H1 (cell line): ENCODE measurements around the gene TJP2. TPM values are rescaled to one million over a fixed set of nuclear protein-coding genes. Genes with fewer than 3 reads are reported as not detected.

Experiments
- CTCF ChIA-PET: fragments of 300-600 bp; sonication (Branson Sonifier 250); formaldehyde crosslinking; loops from one replicate; lab custom pipeline; 2021; ENCODE audit not compliant: partially characterized antibody; lab: Charles Lee
- POLR2A ChIA-PET: fragments of 300-600 bp; sonication (Branson Sonifier 250); formaldehyde crosslinking; loops from one replicate; lab custom pipeline; 2021; ENCODE audit warnings: inconsistent platforms; ENCODE audit not compliant: partially characterized antibody; lab: Charles Lee
- DNase-seq, 2 experiments: peaks; one replicate each; pipeline versions ENCODE4 v3.0.0 to v3.0.0-alpha.2; 2010 to 2022; ENCODE audit warnings: low spot score in 2 of 2, low read depth in 1 of 2, mixed read lengths in 1 of 2
- FAIRE-seq: peaks from 2 replicates; lab custom pipeline; 2011; peaks lifted over from hg19 to GRCh38; lab: Jason Lieb, UNC
- H2AFZ ChIP-seq: 2 replicates; pipeline ENCODE4 v1.8.1; 2012; ENCODE audit warnings: low read length, inconsistent platforms
- H2AK5ac ChIP-seq: 2 replicates; pipeline ENCODE4 v1.6.1; 2013; ENCODE audit warnings: low read depth, low read length
- H2BK120ac ChIP-seq: replicated peaks from 2 replicates; pipeline ENCODE3; 2013; ENCODE audit warnings: low read depth, low read length, inconsistent platforms
- H2BK12ac ChIP-seq: 2 replicates; pipeline ENCODE4 v1.6.1; 2013; ENCODE audit warnings: low read depth, low read length
- H2BK15ac ChIP-seq: 2 replicates; pipeline ENCODE4 v1.6.1; 2013; ENCODE audit warnings: low read length
- H2BK20ac ChIP-seq: 2 replicates; pipeline ENCODE4 v1.6.1; 2013; ENCODE audit warnings: low read length
- H2BK5ac ChIP-seq: 2 replicates; pipeline ENCODE4 v1.6.1; 2013; ENCODE audit warnings: low read depth, low read length
- H3K14ac ChIP-seq: 2 replicates; pipeline ENCODE4 v1.6.1; 2013; ENCODE audit warnings: inconsistent platforms; ENCODE audit not compliant: insufficient read length
- H3K18ac ChIP-seq: 2 replicates; pipeline ENCODE4 v1.6.1; 2013; ENCODE audit warnings: low read length; ENCODE audit errors: extremely low read depth
- H3K23ac ChIP-seq: 2 replicates; pipeline ENCODE4 v1.6.1; 2013; ENCODE audit warnings: inconsistent platforms; ENCODE audit not compliant: insufficient read length
- H3K23me2 ChIP-seq: 2 replicates; pipeline ENCODE4 v1.6.1; 2013; ENCODE audit warnings: low read depth, low read length
- H3K27ac ChIP-seq: 2 replicates; pipeline ENCODE4 v1.6.1; 2011; ENCODE audit warnings: low read depth, low read length, inconsistent platforms
- H3K27me3 ChIP-seq, 4 experiments: replicated peaks in 1 of 4; 1 replicate in 1 of 4; 2 replicates in 3 of 4; pipeline versions ENCODE4 v1.6.1 to v1.8.1; 2011 to 2013; ENCODE audit warnings: low read length in 3 of 4, mild to moderate bottlenecking in 3 of 4, inconsistent platforms in 2 of 4, mixed read lengths in 2 of 4, moderate library complexity in 1 of 4; ENCODE audit not compliant: control insufficient read depth in 3 of 4, insufficient read depth in 3 of 4; ENCODE audit errors: extremely low read depth in 1 of 4
- H3K36me3 ChIP-seq, 4 experiments: 2 replicates each; pipeline versions ENCODE4 v1.6.1 to v1.8.1; 2011 to 2013; ENCODE audit warnings: mild to moderate bottlenecking in 4 of 4, low read length in 3 of 4, moderate library complexity in 2 of 4, control low read depth in 1 of 4, inconsistent platforms in 1 of 4; ENCODE audit not compliant: insufficient read depth in 4 of 4, control insufficient read depth in 2 of 4
- H3K4ac ChIP-seq: replicated peaks from 2 replicates; pipeline ENCODE3; 2013; ENCODE audit warnings: low read length, low read depth, mixed read lengths, inconsistent platforms; ENCODE audit not compliant: insufficient read length
- H3K4me1 ChIP-seq, 4 experiments: replicated peaks in 1 of 4; 1 replicate in 1 of 4; 2 replicates in 3 of 4; pipeline versions ENCODE4 v1.6.1 to v1.8.1; 2011 to 2013; ENCODE audit warnings: low read length in 3 of 4, inconsistent platforms in 2 of 4, mixed read lengths in 1 of 4; ENCODE audit not compliant: insufficient read depth in 4 of 4, control insufficient read depth in 3 of 4
- H3K4me2 ChIP-seq, 2 experiments: 2 replicates each; pipeline versions ENCODE4 v1.6.1 to v1.8.1; 2011 to 2013; ENCODE audit warnings: low read depth in 2 of 2, low read length in 2 of 2, control low read depth in 1 of 2, inconsistent platforms in 1 of 2, mild to moderate bottlenecking in 1 of 2; ENCODE audit not compliant: insufficient read depth in 1 of 2
- H3K4me3 ChIP-seq, 4 experiments: fragments of 200-600, 300-600 bp in 1 of 4; sonication (generic), shearing (Covaris generic), sonication (Bioruptor Twin) in 1 of 4; 2 replicates each; pipeline versions ENCODE4 v1.5.1 to v1.8.1; 2011 to 2016; ENCODE audit warnings: low read length in 4 of 4, low read depth in 3 of 4, control low read depth in 2 of 4, inconsistent platforms in 2 of 4, mild to moderate bottlenecking in 2 of 4, mixed read lengths in 1 of 4, moderate library complexity in 1 of 4; ENCODE audit not compliant: insufficient read depth in 2 of 4; ENCODE audit errors: extremely low read depth in 1 of 4
- H3K56ac ChIP-seq: replicated peaks from 2 replicates; pipeline ENCODE3; 2013; ENCODE audit warnings: low read depth, mild to moderate bottlenecking, mixed read lengths, low read length, inconsistent platforms; ENCODE audit not compliant: insufficient read length
- H3K79me1 ChIP-seq: 2 replicates; pipeline ENCODE4 v1.6.1; 2013; ENCODE audit warnings: low read depth, low read length, control low read depth
- H3K79me2 ChIP-seq, 2 experiments: 2 replicates each; pipeline versions ENCODE4 v1.6.1 to v1.8.1; 2012 to 2013; ENCODE audit warnings: low read length in 2 of 2, mild to moderate bottlenecking in 2 of 2, inconsistent platforms in 1 of 2; ENCODE audit not compliant: insufficient read depth in 2 of 2, control insufficient read depth in 1 of 2
- H3K9ac ChIP-seq, 4 experiments: replicated peaks in 1 of 4; 1 replicate in 1 of 4; 2 replicates in 3 of 4; pipeline versions ENCODE4 v1.6.1 to v1.8.1; 2011 to 2013; ENCODE audit warnings: low read depth in 3 of 4, low read length in 3 of 4, control low read depth in 2 of 4, mild to moderate bottlenecking in 2 of 4, moderate library complexity in 2 of 4, inconsistent platforms in 1 of 4; ENCODE audit errors: extremely low read depth in 1 of 4
- H3K9me3 ChIP-seq, 2 experiments: 2 replicates each; pipeline versions ENCODE4 v1.6.1 to v1.8.1; 2012 to 2013; ENCODE audit warnings: mild to moderate bottlenecking in 2 of 2, moderate library complexity in 2 of 2, control low read depth in 1 of 2, inconsistent platforms in 1 of 2, low read depth in 1 of 2, low read length in 1 of 2, mixed read lengths in 1 of 2; ENCODE audit not compliant: insufficient read depth in 2 of 2
- H4K20me1 ChIP-seq, 2 experiments: replicated peaks in 1 of 2; 2 replicates each; pipeline versions ENCODE3 to v1.8.1; 2011 to 2013; ENCODE audit warnings: inconsistent platforms in 2 of 2, low read length in 2 of 2, mild to moderate bottlenecking in 1 of 2; ENCODE audit not compliant: insufficient read depth in 2 of 2, control insufficient read depth in 1 of 2
- H4K5ac ChIP-seq: 2 replicates; pipeline ENCODE4 v1.6.1; 2013; ENCODE audit warnings: low read length, low read depth, mixed read lengths, inconsistent platforms; ENCODE audit not compliant: insufficient read length
- H4K8ac ChIP-seq: 2 replicates; pipeline ENCODE4 v1.8.0; 2013; ENCODE audit warnings: mild to moderate bottlenecking, moderate library complexity, low read length, inconsistent platforms; ENCODE audit not compliant: insufficient read depth; ENCODE audit errors: extremely low read depth
- H4K91ac ChIP-seq: replicated peaks from 2 replicates; pipeline ENCODE3; 2013; ENCODE audit warnings: low read length, mixed read lengths, inconsistent platforms; ENCODE audit not compliant: insufficient read length
- BCL11A ChIP-seq, 2 experiments: IDR thresholded peaks; one replicate each; pipeline ENCODE4 v1.6.1; 2011; ENCODE audit warnings: low read depth in 2 of 2, low read length in 2 of 2, mild to moderate bottlenecking in 2 of 2
- HDAC2 ChIP-seq, 2 experiments: fragments of 300-600 bp in 1 of 2; sonication (generic) in 1 of 2; IDR thresholded peaks; 2 replicates each; pipeline ENCODE4 v1.6.1; 2011 to 2012; ENCODE audit warnings: low read depth in 2 of 2, low read length in 2 of 2, mild to moderate bottlenecking in 2 of 2, moderate library complexity in 2 of 2, borderline replicate concordance in 1 of 2, inconsistent platforms in 1 of 2
- NANOG ChIP-seq: IDR thresholded peaks from 2 replicates; pipeline ENCODE4 v1.6.1; 2011; ENCODE audit warnings: low read length, low read depth, mild to moderate bottlenecking, inconsistent platforms; ENCODE audit not compliant: insufficient read depth, poor library complexity, severe bottlenecking
- SUZ12 ChIP-seq: fragments of 200-600 bp; sonication (generic); IDR thresholded peaks from 2 replicates; pipeline ENCODE4 v1.6.1; 2012; ENCODE audit warnings: mild to moderate bottlenecking, inconsistent platforms, low read length, moderate library complexity, mixed read lengths
- WGBS, 2 experiments: shearing (Covaris generic) in 1 of 2; methylation state at CpG; one replicate each; pipeline versions ENCODE4 v1.1.6 to v1.1.7; 2013 to 2015; ENCODE audit warnings: low lambda C conversion rate in 2 of 2, mixed read lengths in 2 of 2, inconsistent platforms in 1 of 2, low coverage in 1 of 2, missing lambda C conversion rate in 1 of 2; ENCODE audit not compliant: insufficient replicate concordance in 2 of 2, insufficient coverage in 1 of 2, insufficient read length in 1 of 2; ENCODE audit errors: extremely low coverage in 1 of 2, missing lambda C conversion rate in 1 of 2; 5-methylcytosine and 5-hydroxymethylcytosine counted together
- polyA plus RNA-seq, 7 experiments: library from polyadenylated mRNA; depleted of rRNA in 3 of 7; stranded (reverse) in 5 of 7; unstranded in 2 of 7; fragments of >200 nt in 5 of 7; fragments of 200-250 nt in 2 of 7; gene quantifications; 1 replicate in 5 of 7; 2 replicates in 1 of 7; 4 replicates in 1 of 7; pipeline versions ENCODE4 v1.2.1 to v1.2.3, GENCODE V29; 2011 to 2013; ENCODE audit warnings: missing spikeins in 2 of 7, mixed read lengths in 2 of 7
- total RNA-seq: library from RNA; stranded (reverse); fragmentation: NEBNext Ultra II Directional; extraction: Animal tissue kit (Norgen Biotek cat#: 25700); gene quantifications from 2 replicates; pipeline ENCODE4 v1.2.1, GENCODE V29; 2021

TJP2 gene
- total and polyA plus RNA-seq, 2 of the 8 experiments (the other 6 are each of a cell fraction or from before 2014, with no cell fraction given): 54.9 to 137 TPM

- no peak overlapping the region for H2BK5ac ChIP-seq
- H3K4me2 ChIP-seq: no peak overlapping the region
- H3K27ac ChIP-seq: no peak overlapping the region
- H3K79me2 ChIP-seq: peaks cover 0 to 81% of the 10 kb centered on the region in 2 experiments; a peak in 3 of 4 replicates
- DNase-seq (peak in 1 of 2 experiments; percentile 7), FAIRE-seq (no peak)
- H4K8ac ChIP-seq: no peak overlapping the region
- H2BK12ac ChIP-seq: no peak overlapping the region
- H2AFZ ChIP-seq: no peak overlapping the region
- H3K14ac ChIP-seq: no peak overlapping the region
- H4K5ac ChIP-seq: no peak overlapping the region
- H3K9ac ChIP-seq: no peak overlapping the region
- H4K91ac ChIP-seq: no peak overlapping the region
- no peaks in the 10 kb centered on the region for H3K9me3 ChIP-seq
- 96% methylated on average over 8 of the region's 8 CpGs; no CpG with 5 or more reads in 1 of the 2 experiments for WGBS, 2 experiments
- H2AK5ac ChIP-seq: no peak overlapping the region
- no peaks in the 10 kb centered on the region for H3K27me3 ChIP-seq
- ChIA-PET POLR2A (interaction anchor here (0.9 to 1.6 kb wide), 3 partner anchors 12 to 29 kb away, joined by 3 to 6 read pairs (median 4); partner anchors contain the start of gene TJP2), CTCF (interaction anchor here (0.5 to 3.2 kb wide), 6 partner anchors 15 to 1084 kb away, joined by 3 to 9 read pairs (median 3); no protein-coding TSS in a partner anchor)
- H3K18ac ChIP-seq: no peak overlapping the region
- H3K36me3 ChIP-seq: peaks cover 0 to 4% (median 2%) of the 10 kb centered on the region in 4 experiments; a peak in 2 of 8 replicates
- H3K23ac ChIP-seq: no peak overlapping the region
- peaks cover 0 to 3% (median 0%) of the 10 kb centered on the region in 4 experiments; a peak in 2 of 7 replicates for H3K4me1 ChIP-seq
- no peak overlapping the region for H2BK20ac ChIP-seq
- no peak overlapping the region for H3K4ac ChIP-seq
- peaks cover 0 to 6% of the 10 kb centered on the region in 2 experiments for H4K20me1 ChIP-seq
- no peak overlapping the region for H2BK15ac ChIP-seq
- no peak overlapping the region for H2BK120ac ChIP-seq
- H3K56ac ChIP-seq: no peak overlapping the region
- peaks cover 5% of the 10 kb centered on the region; the same call in 1 of the 2 replicates for H3K79me1 ChIP-seq
- no peak overlapping the region for H3K4me3 ChIP-seq
- no peaks in the 10 kb centered on the region for H3K23me2 ChIP-seq
- TF ChIP-seq HDAC2 (IDR thresholded peaks at IDR 0.05; ENCODE audit: borderline replicate concordance in 1 of 2, low read depth in 2 of 2, low read length in 2 of 2) (no peak), SUZ12 (no peak), BCL11A (IDR thresholded peaks at IDR 0.05; ENCODE audit: low read depth in 2 of 2, low read length in 2 of 2) (no peak), NANOG (no peak)
Observed at GRCh38 chr9:69145144-69145715, 28.8 kb upstream of the TJP2 start.
